SU-DHL-6 (cell line): ENCODE data around the gene SMG7.

Source experiments
- EZH2phosphoT487 ChIP-seq: fragments of 200-600 bp; sonication (generic), shearing (Covaris generic); conservative IDR thresholded peaks from 2 replicates; pipeline ENCODE4 v1.6.1; 2018; ENCODE audit warnings: mild to moderate bottlenecking, antibody characterized with exemption, low read length, moderate library complexity, mixed read lengths
- TF ChIP-seq, protein P1 (sequence below): fragments of 200-600 bp; sonication (generic); IDR thresholded peaks from one replicate; pipeline ENCODE4 v1.5.1; 2017; ENCODE audit warnings: antibody characterized with exemption, mild to moderate bottlenecking, low read length, moderate library complexity; ENCODE audit not compliant: insufficient read depth, poor library complexity, severe bottlenecking

GRCh38 chr1:183537405-183537804, 65.1 kb downstream of the SMG7 start:
- TF ChIP-seq, protein P1, sequence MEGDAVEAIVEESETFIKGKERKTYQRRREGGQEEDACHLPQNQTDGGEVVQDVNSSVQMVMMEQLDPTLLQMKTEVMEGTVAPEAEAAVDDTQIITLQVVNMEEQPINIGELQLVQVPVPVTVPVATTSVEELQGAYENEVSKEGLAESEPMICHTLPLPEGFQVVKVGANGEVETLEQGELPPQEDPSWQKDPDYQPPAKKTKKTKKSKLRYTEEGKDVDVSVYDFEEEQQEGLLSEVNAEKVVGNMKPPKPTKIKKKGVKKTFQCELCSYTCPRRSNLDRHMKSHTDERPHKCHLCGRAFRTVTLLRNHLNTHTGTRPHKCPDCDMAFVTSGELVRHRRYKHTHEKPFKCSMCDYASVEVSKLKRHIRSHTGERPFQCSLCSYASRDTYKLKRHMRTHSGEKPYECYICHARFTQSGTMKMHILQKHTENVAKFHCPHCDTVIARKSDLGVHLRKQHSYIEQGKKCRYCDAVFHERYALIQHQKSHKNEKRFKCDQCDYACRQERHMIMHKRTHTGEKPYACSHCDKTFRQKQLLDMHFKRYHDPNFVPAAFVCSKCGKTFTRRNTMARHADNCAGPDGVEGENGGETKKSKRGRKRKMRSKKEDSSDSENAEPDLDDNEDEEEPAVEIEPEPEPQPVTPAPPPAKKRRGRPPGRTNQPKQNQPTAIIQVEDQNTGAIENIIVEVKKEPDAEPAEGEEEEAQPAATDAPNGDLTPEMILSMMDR: no peak
- TF ChIP-seq EZH2phosphoT487: no peak
